Cardiac septum (tissue), 1 donor: ENCODE measurements around the gene MTRR. TPM values are rescaled to one million over a fixed set of nuclear protein-coding genes. Genes with fewer than 3 reads are reported as not detected.
"Not testable (repeated sequence)": the region's sequence is repeated elsewhere in the genome, so short reads cannot be mapped to it uniquely, and the experiment has no call there.

ENCODE experiments used
- DNase-seq: peaks from one replicate; pipeline ENCODE4 v3.0.0-alpha.2; 2020; ENCODE audit warnings: low spot score
- intact Hi-C: fragments of 100-400 bp; cut with DNase I; formaldehyde crosslinking; loops from one replicate; pipeline ENCODE4 v1.14.0; 2022
- total RNA-seq: library from RNA; stranded (reverse); fragmentation: NEBNext Ultra II Directional; extraction: Animal tissue kit (Norgen Biotek cat#: 25700); gene quantifications from one replicate; pipeline ENCODE4 v1.2.1, GENCODE V29; 2021
- donor health status: DM: no; HTN: no; CAD: no.

The MTRR gene
- total RNA-seq, 1 donor from 2014 or later = 37.2 TPM

GRCh38 chr5:7884491-7885267, 15.7 kb downstream of the MTRR start:
- intact Hi-C loops = no loop called here
- no peak for DNase-seq

GRCh38 chr5:7886849-7887475, 18.0 kb downstream of the MTRR start:
- no peak for DNase-seq
- intact Hi-C loops = no loop called here

- intact Hi-C loops = no loop called here
Observed at GRCh38 chr5:7888901-7889300, 20.0 kb downstream of the MTRR start.

GRCh38 chr5:7894439-7894838, 25.5 kb downstream of the MTRR start:
- intact Hi-C loops = no loop called here
- no peak for DNase-seq

More at GRCh38 chr5:7888901-7889300, 20.0 kb downstream of the MTRR start:
- DNase-seq = no peak

GRCh38 chr5:7894860-7895259, 25.9 kb downstream of the MTRR start:
- intact Hi-C loops = no loop called here
- DNase-seq = no peak

GRCh38 chr5:7897014-7897600, 28.2 kb downstream of the MTRR start:
- no peak for DNase-seq

GRCh38 chr5:7902201-7902600, 33.3 kb downstream of the MTRR start:
- no peak for DNase-seq
- intact Hi-C loops = no loop called here

More at GRCh38 chr5:7897014-7897600, 28.2 kb downstream of the MTRR start:
- intact Hi-C loops = no loop called here

- no peak for DNase-seq
- intact Hi-C loops = no loop called here
Observed at GRCh38 chr5:7902666-7903625, 34.0 kb downstream of the MTRR start.

GRCh38 chr5:7904170-7904569, 35.2 kb downstream of the MTRR start:
- no peak for DNase-seq
- intact Hi-C loops = no loop called here

- no peak for DNase-seq
- intact Hi-C loops = no loop called here
Observed at GRCh38 chr5:7907612-7908011, 38.7 kb downstream of the MTRR start.

GRCh38 chr5:7908317-7908716, 39.4 kb downstream of the MTRR start:
- intact Hi-C loops = no loop called here

GRCh38 chr5:7910738-7911428, 41.9 kb downstream of the MTRR start:
- DNase-seq = no peak
- intact Hi-C loops = no loop called here

More at GRCh38 chr5:7908317-7908716, 39.4 kb downstream of the MTRR start:
- DNase-seq = no peak

GRCh38 chr5:7911429-7911771, 42.5 kb downstream of the MTRR start:
- intact Hi-C loops = not testable (repeated sequence)

GRCh38 chr5:7916171-7916804, 47.3 kb downstream of the MTRR start:
- intact Hi-C loops = no loop called here

More at GRCh38 chr5:7911429-7911771, 42.5 kb downstream of the MTRR start:
- not testable (repeated sequence) for DNase-seq

GRCh38 chr5:7917130-7918123, 48.5 kb downstream of the MTRR start:
- intact Hi-C loops = no loop called here
- DNase-seq = no peak

More at GRCh38 chr5:7916171-7916804, 47.3 kb downstream of the MTRR start:
- no peak for DNase-seq

- intact Hi-C loops = no loop called here
Observed at GRCh38 chr5:7925961-7926695, 57.2 kb downstream of the MTRR start.

GRCh38 chr5:7926720-7927119, 57.8 kb downstream of the MTRR start:
- intact Hi-C loops = no loop called here
- no peak for DNase-seq

More at GRCh38 chr5:7925961-7926695, 57.2 kb downstream of the MTRR start:
- no peak for DNase-seq
